Measurements from ENCODE around the gene EIF2B5. TPM values are rescaled to one million over a fixed set of nuclear protein-coding genes. Genes with fewer than 3 reads are reported as not detected.

Gene EIF2B5
- total and polyA plus RNA-seq, 2 donors (not counting 1 experiment from before 2014, with no cell fraction given): 73.2 to 83.8 TPM

DNA sequence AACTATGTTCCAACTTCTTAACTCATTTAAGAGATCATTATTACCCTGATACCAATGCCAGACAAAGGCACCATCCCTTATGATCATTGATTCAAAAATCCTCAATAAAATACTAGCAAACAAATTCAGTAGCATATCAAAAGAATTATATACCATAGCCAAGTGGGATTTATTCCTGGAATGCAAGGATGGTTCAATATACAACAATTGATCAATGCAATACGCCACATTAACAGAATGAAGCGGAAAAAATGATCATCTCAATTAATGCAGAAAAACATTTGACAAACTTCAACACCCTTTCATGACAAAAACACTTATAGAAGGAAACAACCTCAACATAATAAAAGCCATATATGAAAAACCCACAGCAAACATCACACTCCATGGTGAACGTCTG lies 43.0 kb upstream of the EIF2B5 start:
- H3K36me3 ChIP-seq (replicated peaks in 1 of 2; ENCODE audit: control extremely low read depth in 1 of 2, control insufficient read depth in 1 of 2, extremely low read depth in 1 of 2, insufficient read depth in 2 of 2, low read length in 1 of 2): no peaks in the 10 kb centered on the region
- H3K27me3 ChIP-seq (replicated peaks in 1 of 4; ENCODE audit: control extremely low read depth in 1 of 4, control insufficient read depth in 3 of 4, insufficient read depth in 4 of 4, low read length in 3 of 4): peaks cover 0 to 6% (median 2%) of the 10 kb centered on the region in 4 experiments
- H3K4me3 ChIP-seq (ENCODE audit: control extremely low read depth in 1 of 5, extremely low read depth in 1 of 5, insufficient read depth in 1 of 5, low read depth in 2 of 5, low read length in 4 of 5): no peak overlapping the region
- no peak overlapping the region for H3K27ac Mint-ChIP-seq
- no peak overlapping the region for H2AFZ ChIP-seq (ENCODE audit: insufficient read depth, low read depth, low read length, poor library complexity, severe bottlenecking)
- H3K9me3 ChIP-seq (ENCODE audit: control extremely low read depth in 1 of 3, control insufficient read depth in 2 of 3, insufficient read depth in 1 of 3, low read length in 2 of 3): peaks cover 0 to 20% (median 19%) of the 10 kb centered on the region in 3 donors
- peaks cover 0 to 3% of the 10 kb centered on the region in 2 donors for H3K4me1 ChIP-seq (ENCODE audit: control insufficient read depth in 2 of 2, insufficient read depth in 2 of 2, low read length in 2 of 2)
- H3K4me2 ChIP-seq (replicated peaks; ENCODE audit: low read depth, low read length, poor library complexity, severe bottlenecking): no peak overlapping the region
- H4K20me1 ChIP-seq (ENCODE audit: control insufficient read depth, insufficient read depth, low read length, poor library complexity, severe bottlenecking): no peaks in the 10 kb centered on the region
- no peak overlapping the region for H3K9ac ChIP-seq (ENCODE audit: low read length)
- intact Hi-C loops (cut with micrococcal nuclease): no loop called here
- 86% methylated on average over 1 of the region's 3 CpGs for WGBS (ENCODE audit: insufficient coverage)
- no peak overlapping the region for H3K4me3 Mint-ChIP-seq
- no peaks in the 10 kb centered on the region for H3K9me3 Mint-ChIP-seq (ENCODE audit: insufficient read depth)
- DNase-seq (no peak), ATAC-seq (ENCODE audit: low read depth) (no peak)
- ChIA-PET POLR2A (no interaction called here), CTCF (no interaction called here)
- peaks cover 8% of the 10 kb centered on the region for H3K27me3 Mint-ChIP-seq
- TF ChIP-seq, protein P1, sequence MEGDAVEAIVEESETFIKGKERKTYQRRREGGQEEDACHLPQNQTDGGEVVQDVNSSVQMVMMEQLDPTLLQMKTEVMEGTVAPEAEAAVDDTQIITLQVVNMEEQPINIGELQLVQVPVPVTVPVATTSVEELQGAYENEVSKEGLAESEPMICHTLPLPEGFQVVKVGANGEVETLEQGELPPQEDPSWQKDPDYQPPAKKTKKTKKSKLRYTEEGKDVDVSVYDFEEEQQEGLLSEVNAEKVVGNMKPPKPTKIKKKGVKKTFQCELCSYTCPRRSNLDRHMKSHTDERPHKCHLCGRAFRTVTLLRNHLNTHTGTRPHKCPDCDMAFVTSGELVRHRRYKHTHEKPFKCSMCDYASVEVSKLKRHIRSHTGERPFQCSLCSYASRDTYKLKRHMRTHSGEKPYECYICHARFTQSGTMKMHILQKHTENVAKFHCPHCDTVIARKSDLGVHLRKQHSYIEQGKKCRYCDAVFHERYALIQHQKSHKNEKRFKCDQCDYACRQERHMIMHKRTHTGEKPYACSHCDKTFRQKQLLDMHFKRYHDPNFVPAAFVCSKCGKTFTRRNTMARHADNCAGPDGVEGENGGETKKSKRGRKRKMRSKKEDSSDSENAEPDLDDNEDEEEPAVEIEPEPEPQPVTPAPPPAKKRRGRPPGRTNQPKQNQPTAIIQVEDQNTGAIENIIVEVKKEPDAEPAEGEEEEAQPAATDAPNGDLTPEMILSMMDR (IDR thresholded peaks at IDR 0.05): no peak
- TF ChIP-seq EZH2 (IDR thresholded peaks at IDR 0.05; ENCODE audit: borderline replicate concordance, insufficient read depth, low read depth, low read length, poor library complexity, severe bottlenecking): no peak
- no peaks in the 10 kb centered on the region for H3K79me2 ChIP-seq (ENCODE audit: control insufficient read depth, insufficient read depth, low read length)
- no peak overlapping the region for H3K27ac ChIP-seq (ENCODE audit: low read length in 2 of 2)
- H3K4me1 Mint-ChIP-seq: no peaks in the 10 kb centered on the region

DNA sequence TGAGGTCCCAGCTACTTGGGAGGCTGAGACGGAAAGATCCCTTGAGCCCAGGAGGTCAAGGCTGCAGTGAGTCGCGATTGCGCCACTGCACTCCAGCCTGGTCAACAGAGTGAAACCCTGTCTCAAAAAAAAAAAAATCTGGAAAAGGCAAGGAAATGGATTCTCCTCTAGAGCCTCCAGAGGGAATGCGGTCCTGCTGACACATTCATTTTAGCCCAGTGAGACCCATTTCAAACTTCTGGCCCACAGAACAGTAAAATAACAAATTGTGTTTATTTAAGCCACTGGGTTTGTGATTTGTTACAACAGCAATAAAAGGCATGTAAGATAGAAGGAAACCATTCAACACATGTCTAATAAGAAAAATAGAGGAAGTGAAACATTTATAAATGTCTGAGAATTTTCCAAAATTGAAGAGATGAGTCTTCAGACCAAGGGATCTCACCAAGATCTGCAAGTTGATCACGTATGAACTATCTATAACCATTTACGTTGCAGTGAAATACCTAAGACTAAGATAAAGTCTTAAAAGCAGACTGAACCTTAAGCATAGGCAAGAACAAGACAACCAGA lies 38.3 kb upstream of the EIF2B5 start, which contains the start of gene HTR3E:
HTR3E (plus strand) TSS at position 254 of the 573 bp plus-strand sequence. CDS start 466 bp downstream, outside the sequence.
- DNase-seq (no peak), ATAC-seq (ENCODE audit: low read depth) (no peak)
- WGBS (ENCODE audit: insufficient coverage): 100% methylated on average over 2 of the region's 7 CpGs
- TF ChIP-seq EZH2 (IDR thresholded peaks at IDR 0.05; ENCODE audit: borderline replicate concordance, insufficient read depth, low read depth, low read length, poor library complexity, severe bottlenecking): no peak
- TF ChIP-seq, protein P1 (IDR thresholded peaks at IDR 0.05): no peak
- Histone ChIP-seq H3K27ac (ENCODE audit: low read length in 2 of 2) (no peak within 1 kb of the TSS), H3K4me1 (ENCODE audit: control insufficient read depth in 2 of 2, insufficient read depth in 2 of 2, low read length in 2 of 2) (peaks cover 0 to 3% of the 10 kb centered on the region in 2 donors), H3K4me3 (ENCODE audit: control extremely low read depth in 1 of 5, extremely low read depth in 1 of 5, insufficient read depth in 1 of 5, low read depth in 2 of 5, low read length in 4 of 5) (no peak within 1 kb of the TSS), H3K9ac (ENCODE audit: low read length) (no peak within 1 kb of the TSS), H3K27me3 (replicated peaks in 1 of 4; ENCODE audit: control extremely low read depth in 1 of 4, control insufficient read depth in 3 of 4, insufficient read depth in 4 of 4, low read length in 3 of 4) (peaks cover 0 to 2% (median 1%) of the 10 kb centered on the region in 4 experiments), H3K36me3 (replicated peaks in 1 of 2; ENCODE audit: control extremely low read depth in 1 of 2, control insufficient read depth in 1 of 2, extremely low read depth in 1 of 2, insufficient read depth in 2 of 2, low read length in 1 of 2) (no peaks in the 10 kb centered on the region), H2AFZ (ENCODE audit: insufficient read depth, low read depth, low read length, poor library complexity, severe bottlenecking) (no peak within 1 kb of the TSS), H4K20me1 (ENCODE audit: control insufficient read depth, insufficient read depth, low read length, poor library complexity, severe bottlenecking) (no peaks in the 10 kb centered on the region), H3K4me2 (replicated peaks; ENCODE audit: low read depth, low read length, poor library complexity, severe bottlenecking) (no peak within 1 kb of the TSS), H3K79me2 (ENCODE audit: control insufficient read depth, insufficient read depth, low read length) (no peaks in the 10 kb centered on the region), H3K9me3 (ENCODE audit: control extremely low read depth in 1 of 3, control insufficient read depth in 2 of 3, insufficient read depth in 1 of 3, low read length in 2 of 3) (peaks cover 0 to 14% (median 11%) of the 10 kb centered on the region in 3 donors)
- Mint-ChIP-seq H3K4me3 (no peak within 1 kb of the TSS), H3K27me3 (peaks cover 8% of the 10 kb centered on the region), H3K4me1 (no peaks in the 10 kb centered on the region), H3K27ac (no peak within 1 kb of the TSS), H3K9me3 (ENCODE audit: insufficient read depth) (no peaks in the 10 kb centered on the region)
- intact Hi-C loops (cut with micrococcal nuclease): no loop called here
- CTCF ChIA-PET: no interaction called here
- POLR2A ChIA-PET: no interaction called here

Data from B cell (primary cell).